SJSA1 (cell line): ENCODE measurements around the gene PPFIBP2. TPM values are rescaled to one million over a fixed set of nuclear protein-coding genes. Genes with fewer than 3 reads are reported as not detected.

ENCODE experiments used
- DNase-seq, 2 experiments: peaks; one replicate each; pipeline ENCODE4 v3.0.0-alpha.2; 2015 to 2020; ENCODE audit warnings: low spot score in 2 of 2, low read depth in 1 of 2
- H3K27ac ChIP-seq: fragments of 250-450 bp; sonication (Bioruptor Pico); 2 replicates; pipeline ENCODE4 v1.5.1; 2020; ENCODE audit warnings: mild to moderate bottlenecking, moderate library complexity
- H3K27me3 ChIP-seq: fragments of 250-450 bp; sonication (Bioruptor Pico); replicated peaks from 2 replicates; pipeline ENCODE4 v1.5.1; 2020; ENCODE audit warnings: mild to moderate bottlenecking, moderate library complexity
- H3K36me3 ChIP-seq: fragments of 250-450 bp; sonication (Bioruptor Pico); 2 replicates; pipeline ENCODE4 v1.5.1; 2020; ENCODE audit warnings: mild to moderate bottlenecking
- H3K4me1 ChIP-seq: fragments of 250-450 bp; sonication (Bioruptor Pico); replicated peaks from 2 replicates; pipeline ENCODE4 v1.6.1; 2021; ENCODE audit warnings: mild to moderate bottlenecking
- H3K4me3 ChIP-seq: fragments of 250-450 bp; sonication (Bioruptor Pico); 2 replicates; pipeline ENCODE4 v1.5.1; 2020; ENCODE audit warnings: mild to moderate bottlenecking
- H3K9me3 ChIP-seq: fragments of 250-450 bp; sonication (Bioruptor Pico); replicated peaks from 2 replicates; pipeline ENCODE4 v1.5.1; 2020; ENCODE audit warnings: mild to moderate bottlenecking
- total RNA-seq: library from RNA; depleted of rRNA; stranded (reverse); fragments of >200 nt; shearing (Covaris generic); gene quantifications from 2 replicates; pipeline ENCODE4 v1.2.3, GENCODE V29; 2014; rRNA removed

PPFIBP2 gene
- total RNA-seq, 1 experiment from 2014 or later: 7.4 TPM

DNA sequence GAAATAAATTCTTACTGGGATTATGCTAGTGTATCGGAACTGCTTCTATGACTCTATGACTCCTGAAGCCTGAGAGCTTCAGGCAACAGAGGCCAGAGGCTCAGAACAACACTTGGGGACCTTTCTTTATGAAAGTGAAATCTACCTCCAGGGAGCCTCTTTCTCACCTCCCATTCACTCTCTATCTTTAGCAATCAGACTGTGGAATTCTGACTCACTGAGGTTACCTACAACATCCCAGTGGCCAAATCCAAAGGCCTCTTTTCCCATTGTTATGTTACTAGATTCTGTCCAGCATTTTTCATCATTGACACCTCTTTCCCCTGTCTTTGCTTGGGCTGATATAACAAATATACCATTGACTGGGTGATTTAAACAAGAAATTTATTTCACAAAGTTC lies 173.6 kb downstream of the PPFIBP2 start:
- Histone ChIP-seq H3K27ac (no peak overlapping the region), H3K4me3 (no peak overlapping the region), H3K36me3 (no peaks in the 10 kb centered on the region), H3K27me3 (no peaks in the 10 kb centered on the region), H3K4me1 (no peaks in the 10 kb centered on the region), H3K9me3 (no peaks in the 10 kb centered on the region)
- DNase-seq: no peak

GRCh38 chr11:7688238-7688826 lies 174.5 kb downstream of the PPFIBP2 start:
- no peaks in the 10 kb centered on the region for H3K4me1 ChIP-seq
- no peaks in the 10 kb centered on the region for H3K27me3 ChIP-seq
- H3K27ac ChIP-seq: no peak overlapping the region
- DNase-seq: no peak
- no peaks in the 10 kb centered on the region for H3K36me3 ChIP-seq
- H3K9me3 ChIP-seq: no peaks in the 10 kb centered on the region
- no peak overlapping the region for H3K4me3 ChIP-seq

DNA sequence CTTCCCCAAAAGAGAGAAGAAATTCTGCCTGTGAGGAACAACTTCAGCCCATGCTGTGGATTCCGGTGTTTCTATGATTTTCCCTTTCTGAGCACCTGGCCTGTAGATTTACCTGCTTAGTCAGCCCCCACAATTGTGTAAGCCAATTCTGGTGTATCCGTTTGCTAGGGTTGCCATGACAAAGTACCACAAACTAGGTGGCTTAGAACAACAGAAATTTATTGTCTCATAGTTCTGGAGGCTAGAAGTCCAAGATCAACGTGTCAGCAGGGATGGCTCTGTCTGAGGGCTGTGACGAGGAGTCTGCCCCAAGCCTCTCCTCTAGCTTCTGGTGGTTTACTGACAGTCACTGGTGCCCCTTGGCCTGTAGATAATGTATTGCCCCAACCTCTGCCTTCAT lies 175.4 kb downstream of the PPFIBP2 start:
- Histone ChIP-seq H3K9me3 (no peaks in the 10 kb centered on the region), H3K36me3 (no peaks in the 10 kb centered on the region), H3K4me3 (no peak overlapping the region), H3K27me3 (no peaks in the 10 kb centered on the region), H3K4me1 (no peaks in the 10 kb centered on the region), H3K27ac (no peak overlapping the region)
- no peak for DNase-seq

- DNase-seq: no peak
- no peak overlapping the region for H3K4me3 ChIP-seq
- no peak overlapping the region for H3K27ac ChIP-seq
- H3K9me3 ChIP-seq: no peaks in the 10 kb centered on the region
- no peaks in the 10 kb centered on the region for H3K4me1 ChIP-seq
- no peaks in the 10 kb centered on the region for H3K27me3 ChIP-seq
- H3K36me3 ChIP-seq: no peaks in the 10 kb centered on the region
Measured at GRCh38 chr11:7690648-7691047, 176.8 kb downstream of the PPFIBP2 start.

GRCh38 chr11:7691759-7692350 lies 178.1 kb downstream of the PPFIBP2 start:
- Histone ChIP-seq H3K9me3 (no peaks in the 10 kb centered on the region), H3K27me3 (no peaks in the 10 kb centered on the region), H3K36me3 (no peaks in the 10 kb centered on the region), H3K27ac (no peak overlapping the region), H3K4me1 (no peaks in the 10 kb centered on the region), H3K4me3 (no peak overlapping the region)
- DNase-seq: no peak

GRCh38 chr11:7692426-7692825 lies 178.6 kb downstream of the PPFIBP2 start:
- Histone ChIP-seq H3K9me3 (no peaks in the 10 kb centered on the region), H3K4me3 (no peak overlapping the region), H3K27ac (no peak overlapping the region), H3K27me3 (no peaks in the 10 kb centered on the region), H3K4me1 (no peaks in the 10 kb centered on the region), H3K36me3 (no peaks in the 10 kb centered on the region)
- no peak for DNase-seq

- H3K4me1 ChIP-seq: no peaks in the 10 kb centered on the region
- no peak for DNase-seq
- H3K9me3 ChIP-seq: no peaks in the 10 kb centered on the region
- H3K27me3 ChIP-seq: no peaks in the 10 kb centered on the region
- H3K4me3 ChIP-seq: no peak overlapping the region
- no peak overlapping the region for H3K27ac ChIP-seq
- no peaks in the 10 kb centered on the region for H3K36me3 ChIP-seq
Measured at GRCh38 chr11:7694235-7694634, 180.4 kb downstream of the PPFIBP2 start.

DNA sequence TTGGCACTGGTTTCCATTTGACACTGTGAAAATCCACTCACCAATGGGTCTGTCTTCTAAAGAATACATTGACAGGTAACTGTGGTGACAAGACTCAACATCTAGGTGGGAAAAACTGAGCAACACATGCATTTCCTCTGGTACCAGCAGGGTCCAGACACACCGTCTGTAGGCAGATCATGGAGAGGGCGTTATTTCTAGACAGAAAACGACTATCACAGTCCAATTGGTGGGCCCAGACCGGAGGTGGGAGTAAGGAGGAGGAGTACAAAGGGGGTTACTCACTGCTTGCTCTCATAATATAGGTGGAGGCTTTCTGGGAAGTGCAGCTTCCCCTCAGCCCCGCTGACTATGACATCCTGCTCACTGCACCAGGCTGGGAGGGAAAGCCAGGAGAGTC lies 182.6 kb downstream of the PPFIBP2 start:
- no peaks in the 10 kb centered on the region for H3K27me3 ChIP-seq
- no peaks in the 10 kb centered on the region for H3K4me1 ChIP-seq
- H3K4me3 ChIP-seq: no peak overlapping the region
- no peak for DNase-seq
- H3K9me3 ChIP-seq: no peaks in the 10 kb centered on the region
- H3K27ac ChIP-seq: no peak overlapping the region
- H3K36me3 ChIP-seq: no peaks in the 10 kb centered on the region

Other genes with a start within 250 kb of the PPFIBP2 start
- gene OLFML1, start 28.5 kb upstream of the PPFIBP2 start, total RNA-seq: 0.09 and 1.1 TPM in 2 replicates
- 0.60 and 0.76 TPM in 2 replicates for gene CYB5R2, start 159.5 kb downstream of the PPFIBP2 start, total RNA-seq
- 0.47 and 0.63 TPM in 2 replicates for gene OVCH2, start 192.5 kb downstream of the PPFIBP2 start, total RNA-seq